Measurements from ENCODE around the gene SARDH.

The SARDH gene

DNA sequence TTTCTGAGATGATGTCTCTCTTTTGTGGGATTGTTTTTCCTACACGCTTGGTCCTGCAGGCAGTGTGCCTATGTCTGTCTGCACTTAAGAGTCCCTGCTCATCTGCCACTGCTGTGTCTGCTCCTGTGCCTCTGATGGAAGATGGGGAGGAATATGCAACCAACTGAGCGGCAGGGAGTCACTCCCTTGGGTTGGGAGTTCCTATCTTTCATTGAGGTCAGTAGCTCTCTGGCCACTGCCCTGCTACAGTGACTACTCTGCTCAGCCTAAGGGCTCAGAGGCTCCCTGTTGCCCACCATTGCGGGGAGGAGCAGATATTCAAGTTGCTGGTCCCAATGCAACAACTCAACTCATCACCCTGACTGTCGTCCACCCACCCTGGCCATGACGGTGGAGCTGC is 115.6 kb downstream of the SARDH start:
- TF ChIP-seq EZH2phosphoT487 (IDR thresholded peaks at IDR 0.05; ENCODE audit: borderline replicate concordance, low read length), result no peak
- TF ChIP-seq, protein P1, sequence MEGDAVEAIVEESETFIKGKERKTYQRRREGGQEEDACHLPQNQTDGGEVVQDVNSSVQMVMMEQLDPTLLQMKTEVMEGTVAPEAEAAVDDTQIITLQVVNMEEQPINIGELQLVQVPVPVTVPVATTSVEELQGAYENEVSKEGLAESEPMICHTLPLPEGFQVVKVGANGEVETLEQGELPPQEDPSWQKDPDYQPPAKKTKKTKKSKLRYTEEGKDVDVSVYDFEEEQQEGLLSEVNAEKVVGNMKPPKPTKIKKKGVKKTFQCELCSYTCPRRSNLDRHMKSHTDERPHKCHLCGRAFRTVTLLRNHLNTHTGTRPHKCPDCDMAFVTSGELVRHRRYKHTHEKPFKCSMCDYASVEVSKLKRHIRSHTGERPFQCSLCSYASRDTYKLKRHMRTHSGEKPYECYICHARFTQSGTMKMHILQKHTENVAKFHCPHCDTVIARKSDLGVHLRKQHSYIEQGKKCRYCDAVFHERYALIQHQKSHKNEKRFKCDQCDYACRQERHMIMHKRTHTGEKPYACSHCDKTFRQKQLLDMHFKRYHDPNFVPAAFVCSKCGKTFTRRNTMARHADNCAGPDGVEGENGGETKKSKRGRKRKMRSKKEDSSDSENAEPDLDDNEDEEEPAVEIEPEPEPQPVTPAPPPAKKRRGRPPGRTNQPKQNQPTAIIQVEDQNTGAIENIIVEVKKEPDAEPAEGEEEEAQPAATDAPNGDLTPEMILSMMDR (IDR thresholded peaks at IDR 0.05; ENCODE audit: low read depth, low read length, poor library complexity, severe bottlenecking), result no peak
- peaks cover 7% of the 10 kb centered on the region; the same call in 1 of the 2 replicates for H3K27me3 ChIP-seq (ENCODE audit: control insufficient read depth, low read length)

DNA sequence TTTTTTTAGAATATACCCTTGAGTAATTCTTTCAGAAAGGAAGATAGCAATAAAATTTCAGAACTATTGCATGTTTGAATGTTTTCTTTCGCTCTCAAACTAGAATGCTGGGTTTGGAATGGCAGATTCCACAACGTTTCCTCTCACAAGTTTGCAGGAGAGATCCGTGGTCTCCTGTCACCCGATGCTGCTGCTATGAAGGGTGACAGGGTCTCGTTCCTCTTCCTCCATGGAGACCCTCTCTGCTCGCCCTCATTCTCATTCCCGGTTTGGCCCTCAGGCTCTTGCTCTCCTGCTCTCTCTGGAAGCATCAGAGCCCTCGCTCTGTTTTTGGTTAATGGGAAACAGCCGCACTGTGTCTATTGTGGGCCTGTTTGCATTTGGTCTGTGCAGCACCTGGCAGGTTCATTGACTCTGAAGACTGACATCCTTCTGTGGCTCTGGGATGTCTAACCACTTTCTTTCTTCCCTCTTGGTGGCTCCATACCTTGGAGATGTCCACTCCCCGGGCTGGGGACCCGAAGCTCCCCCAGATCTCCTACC is 116.4 kb downstream of the SARDH start:
- TF ChIP-seq EZH2phosphoT487 (IDR thresholded peaks at IDR 0.05; ENCODE audit: borderline replicate concordance, low read length), result no peak
- TF ChIP-seq, protein P1 (IDR thresholded peaks at IDR 0.05; ENCODE audit: low read depth, low read length, poor library complexity, severe bottlenecking), result no peak
- H3K9me2 ChIP-seq (replicated peaks; ENCODE audit: control insufficient read depth, low read length), result no peaks in the 10 kb centered on the region
- peaks cover 5% of the 10 kb centered on the region; the same call in 1 of the 2 replicates for H3K9me3 ChIP-seq (ENCODE audit: control insufficient read depth, insufficient read depth, low read length)
- no peaks in the 10 kb centered on the region for H3K36me3 ChIP-seq (ENCODE audit: control insufficient read depth, low read length)
- H3K4me3 ChIP-seq (ENCODE audit: low read length), result no peak overlapping the region
- H3K79me2 ChIP-seq (ENCODE audit: control insufficient read depth, low read length), result no peaks in the 10 kb centered on the region
- peaks cover 8% of the 10 kb centered on the region for H3K4me1 ChIP-seq (ENCODE audit: control insufficient read depth, low read length)
- no peak overlapping the region for H3K27ac ChIP-seq (ENCODE audit: low read depth, low read length)
- no peak overlapping the region for H3K4me2 ChIP-seq (ENCODE audit: low read length)
- H3F3A ChIP-seq (ENCODE audit: control insufficient read depth, insufficient read depth), result no peaks in the 10 kb centered on the region
- peaks cover 7% of the 10 kb centered on the region; the same call in 1 of the 2 replicates for H3K27me3 ChIP-seq (ENCODE audit: control insufficient read depth, low read length)
- H4K20me1 ChIP-seq (ENCODE audit: control insufficient read depth, insufficient read depth, low read depth, low read length), result no peaks in the 10 kb centered on the region

More for the DNA sequence above, 115.6 kb downstream of the SARDH start:
- no peak overlapping the region for H3K4me3 ChIP-seq (ENCODE audit: low read length)
- H3F3A ChIP-seq (ENCODE audit: control insufficient read depth, insufficient read depth), result no peaks in the 10 kb centered on the region
- H3K4me1 ChIP-seq (ENCODE audit: control insufficient read depth, low read length), result peaks cover 8% of the 10 kb centered on the region
- peaks cover 5% of the 10 kb centered on the region; the same call in 1 of the 2 replicates for H3K9me3 ChIP-seq (ENCODE audit: control insufficient read depth, insufficient read depth, low read length)
- H3K79me2 ChIP-seq (ENCODE audit: control insufficient read depth, low read length), result no peaks in the 10 kb centered on the region
- H3K27ac ChIP-seq (ENCODE audit: low read depth, low read length), result no peak overlapping the region
- no peak overlapping the region for H3K4me2 ChIP-seq (ENCODE audit: low read length)
- H3K36me3 ChIP-seq (ENCODE audit: control insufficient read depth, low read length), result no peaks in the 10 kb centered on the region
- H4K20me1 ChIP-seq (ENCODE audit: control insufficient read depth, insufficient read depth, low read depth, low read length), result no peaks in the 10 kb centered on the region
- no peaks in the 10 kb centered on the region for H3K9me2 ChIP-seq (replicated peaks; ENCODE audit: control insufficient read depth, low read length)

DNA sequence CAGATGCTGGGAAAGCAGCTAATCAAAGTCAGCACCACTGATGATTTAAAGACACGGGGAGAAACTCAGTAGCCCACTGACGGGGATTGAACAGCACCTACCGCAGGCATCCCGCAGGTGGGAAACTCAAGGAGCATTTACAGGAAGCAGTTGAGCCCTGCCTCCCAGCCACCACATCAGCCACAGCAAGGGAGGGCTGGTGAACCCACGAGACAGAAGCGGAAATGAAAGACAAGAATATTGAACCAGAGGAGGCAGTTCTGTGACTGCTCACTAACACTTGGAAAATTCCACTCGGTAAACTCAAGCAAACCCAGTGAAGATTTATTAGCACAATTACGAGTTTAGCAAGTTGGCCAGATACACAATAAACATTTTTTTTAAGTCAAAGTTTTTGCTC is 118.4 kb downstream of the SARDH start:
- H3K9me2 ChIP-seq (replicated peaks; ENCODE audit: control insufficient read depth, low read length), result no peaks in the 10 kb centered on the region
- no peaks in the 10 kb centered on the region for H4K20me1 ChIP-seq (ENCODE audit: control insufficient read depth, insufficient read depth, low read depth, low read length)
- H3K4me1 ChIP-seq (ENCODE audit: control insufficient read depth, low read length), result peaks cover 8% of the 10 kb centered on the region
- no peaks in the 10 kb centered on the region for H3K79me2 ChIP-seq (ENCODE audit: control insufficient read depth, low read length)
- peaks cover 7% of the 10 kb centered on the region; the same call in 1 of the 2 replicates for H3K27me3 ChIP-seq (ENCODE audit: control insufficient read depth, low read length)
- H3F3A ChIP-seq (ENCODE audit: control insufficient read depth, insufficient read depth), result no peaks in the 10 kb centered on the region
- no peak overlapping the region for H3K4me3 ChIP-seq (ENCODE audit: low read length)
- H3K9me3 ChIP-seq (ENCODE audit: control insufficient read depth, insufficient read depth, low read length), result no peaks in the 10 kb centered on the region
- H3K36me3 ChIP-seq (ENCODE audit: control insufficient read depth, low read length), result no peaks in the 10 kb centered on the region
- H3K27ac ChIP-seq (ENCODE audit: low read depth, low read length), result no peak overlapping the region
- H3K4me2 ChIP-seq (ENCODE audit: low read length), result peak overlapping the region; percentile 40
- TF ChIP-seq, protein P1 (IDR thresholded peaks at IDR 0.05; ENCODE audit: low read depth, low read length, poor library complexity, severe bottlenecking), result no peak
- no peak for TF ChIP-seq EZH2phosphoT487 (IDR thresholded peaks at IDR 0.05; ENCODE audit: borderline replicate concordance, low read length)
